ENCODE results near the gene NUP54.
A peak's percentile ranks its signal among the peaks of the same experiment; 100 is the strongest.

NUP54 gene

DNA sequence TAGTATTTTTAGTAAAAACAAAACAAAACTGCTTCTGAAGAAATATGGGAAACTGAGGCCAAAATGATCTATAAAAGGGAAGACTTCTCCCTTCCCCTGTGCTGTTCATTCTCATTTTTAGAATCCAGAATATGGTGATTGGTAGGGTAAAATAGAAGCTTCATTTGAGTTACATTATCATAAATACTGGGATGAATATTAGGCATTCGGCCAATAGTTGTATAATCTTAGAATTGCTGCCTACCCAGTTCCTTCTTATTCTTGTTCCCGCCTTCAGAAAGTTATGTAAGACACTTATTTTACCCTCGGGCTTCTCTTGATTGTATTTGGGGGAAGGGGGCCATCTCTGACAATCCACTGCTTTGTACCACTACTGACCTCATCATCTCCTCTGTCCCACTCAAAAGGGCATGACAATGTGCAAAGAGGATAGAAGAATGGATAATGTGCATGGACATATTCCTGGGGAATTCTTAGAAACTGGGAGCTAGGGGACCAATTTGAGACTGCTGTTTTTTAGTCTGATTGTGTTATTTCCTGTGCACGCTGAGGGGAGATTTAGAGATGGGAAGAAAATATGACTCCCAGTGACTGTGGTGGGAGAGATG, 73.1 kb downstream of the NUP54 start:
- ChIA-PET CTCF (interaction anchor here (1.2 to 2.1 kb wide), 3 partner anchors 12 to 79 kb away, joined by 3 to 12 read pairs (median 3); no protein-coding TSS in a partner anchor), POLR2A (no interaction called here)
- TF ChIP-seq, protein P1, sequence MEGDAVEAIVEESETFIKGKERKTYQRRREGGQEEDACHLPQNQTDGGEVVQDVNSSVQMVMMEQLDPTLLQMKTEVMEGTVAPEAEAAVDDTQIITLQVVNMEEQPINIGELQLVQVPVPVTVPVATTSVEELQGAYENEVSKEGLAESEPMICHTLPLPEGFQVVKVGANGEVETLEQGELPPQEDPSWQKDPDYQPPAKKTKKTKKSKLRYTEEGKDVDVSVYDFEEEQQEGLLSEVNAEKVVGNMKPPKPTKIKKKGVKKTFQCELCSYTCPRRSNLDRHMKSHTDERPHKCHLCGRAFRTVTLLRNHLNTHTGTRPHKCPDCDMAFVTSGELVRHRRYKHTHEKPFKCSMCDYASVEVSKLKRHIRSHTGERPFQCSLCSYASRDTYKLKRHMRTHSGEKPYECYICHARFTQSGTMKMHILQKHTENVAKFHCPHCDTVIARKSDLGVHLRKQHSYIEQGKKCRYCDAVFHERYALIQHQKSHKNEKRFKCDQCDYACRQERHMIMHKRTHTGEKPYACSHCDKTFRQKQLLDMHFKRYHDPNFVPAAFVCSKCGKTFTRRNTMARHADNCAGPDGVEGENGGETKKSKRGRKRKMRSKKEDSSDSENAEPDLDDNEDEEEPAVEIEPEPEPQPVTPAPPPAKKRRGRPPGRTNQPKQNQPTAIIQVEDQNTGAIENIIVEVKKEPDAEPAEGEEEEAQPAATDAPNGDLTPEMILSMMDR (IDR thresholded peaks at IDR 0.05; ENCODE audit: insufficient read depth, low read length, missing control alignments) = no peak

GRCh38 chr4:76074468-76074867, 73.7 kb downstream of the NUP54 start, which contains the start of gene ART3:
Gene ART3, plus strand, starts transcription at chr4:76074709. Its CDS starts 1,181 bp downstream, at chr4:76075890.
- TF ChIP-seq, protein P1 (IDR thresholded peaks at IDR 0.05; ENCODE audit: insufficient read depth, low read length, missing control alignments) = no peak
- no peak within 1 kb of the TSS for H3K4me3 ChIP-seq (ENCODE audit: low read depth, low read length)
- CTCF ChIA-PET = interaction anchor here (1.2 to 2.1 kb wide), 4 partner anchors 11 to 79 kb away, joined by 3 to 12 read pairs (median 4); no protein-coding TSS in a partner anchor
- DNase-seq (ENCODE audit: low read depth, low spot score) = no peak
- POLR2A ChIA-PET = no interaction called here

More for the DNA sequence above, 73.1 kb downstream of the NUP54 start:
- H3K4me3 ChIP-seq (ENCODE audit: low read depth, low read length) = no peak overlapping the region
- no peak for DNase-seq (ENCODE audit: low read depth, low spot score)

DNA sequence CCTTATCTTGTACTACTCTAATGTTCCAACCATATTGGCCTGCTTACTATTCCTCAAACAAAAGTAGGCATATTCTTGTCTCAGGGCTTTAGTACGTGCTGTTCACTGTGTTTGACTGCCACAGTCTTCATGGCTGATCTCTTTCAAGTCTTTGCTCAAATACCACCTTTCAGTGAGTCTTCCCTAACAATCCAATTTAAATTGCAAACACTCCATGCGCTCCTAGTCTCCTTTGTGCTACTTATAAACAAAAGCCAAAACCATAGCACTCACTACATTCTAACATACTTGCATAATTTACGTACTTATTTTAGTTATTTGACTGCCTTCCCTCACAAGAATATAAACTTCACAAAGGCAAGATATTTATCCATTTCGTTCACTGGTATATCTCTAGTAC, 75.4 kb downstream of the NUP54 start:
- ChIA-PET POLR2A (no interaction called here), CTCF (no interaction called here)
- DNase-seq (ENCODE audit: low read depth, low spot score) = no peak
- no peak overlapping the region for H3K4me3 ChIP-seq (ENCODE audit: low read depth, low read length)
- TF ChIP-seq, protein P1 (IDR thresholded peaks at IDR 0.05; ENCODE audit: insufficient read depth, low read length, missing control alignments) = no peak

GRCh38 chr4:76067652-76068286, 80.4 kb downstream of the NUP54 start:
- H3K4me3 ChIP-seq (ENCODE audit: low read depth, low read length) = no peak overlapping the region
- ChIA-PET POLR2A (no interaction called here), CTCF (interaction anchor here (0.7 to 6.7 kb wide), 15 partner anchors 9 to 172 kb away, joined by 3 to 153 read pairs (median 4); partner anchors contain the start of gene SDAD1)
- TF ChIP-seq, protein P1 (IDR thresholded peaks at IDR 0.05; ENCODE audit: insufficient read depth, low read length, missing control alignments) = peak; percentile 67
- DNase-seq (ENCODE audit: low read depth, low spot score) = peak; percentile 29

GRCh38 chr4:76066546-76066945, 81.7 kb downstream of the NUP54 start:
- CTCF ChIA-PET = interaction anchor here (0.6 to 6.7 kb wide), 11 partner anchors 8 to 150 kb away, joined by 3 to 153 read pairs (median 4); partner anchors contain the start of gene SDAD1
- no peak for DNase-seq (ENCODE audit: low read depth, low spot score)
- H3K4me3 ChIP-seq (ENCODE audit: low read depth, low read length) = no peak overlapping the region
- TF ChIP-seq, protein P1 (IDR thresholded peaks at IDR 0.05; ENCODE audit: insufficient read depth, low read length, missing control alignments) = no peak
- POLR2A ChIA-PET = interaction anchor here (0.6 kb wide), 1 partner anchor 168 kb away, joined by 3 read pairs; no protein-coding TSS in a partner anchor

All from AG04449 (cell line).